Measurements from ENCODE around the gene TMEM54.

TMEM54 gene

DNA sequence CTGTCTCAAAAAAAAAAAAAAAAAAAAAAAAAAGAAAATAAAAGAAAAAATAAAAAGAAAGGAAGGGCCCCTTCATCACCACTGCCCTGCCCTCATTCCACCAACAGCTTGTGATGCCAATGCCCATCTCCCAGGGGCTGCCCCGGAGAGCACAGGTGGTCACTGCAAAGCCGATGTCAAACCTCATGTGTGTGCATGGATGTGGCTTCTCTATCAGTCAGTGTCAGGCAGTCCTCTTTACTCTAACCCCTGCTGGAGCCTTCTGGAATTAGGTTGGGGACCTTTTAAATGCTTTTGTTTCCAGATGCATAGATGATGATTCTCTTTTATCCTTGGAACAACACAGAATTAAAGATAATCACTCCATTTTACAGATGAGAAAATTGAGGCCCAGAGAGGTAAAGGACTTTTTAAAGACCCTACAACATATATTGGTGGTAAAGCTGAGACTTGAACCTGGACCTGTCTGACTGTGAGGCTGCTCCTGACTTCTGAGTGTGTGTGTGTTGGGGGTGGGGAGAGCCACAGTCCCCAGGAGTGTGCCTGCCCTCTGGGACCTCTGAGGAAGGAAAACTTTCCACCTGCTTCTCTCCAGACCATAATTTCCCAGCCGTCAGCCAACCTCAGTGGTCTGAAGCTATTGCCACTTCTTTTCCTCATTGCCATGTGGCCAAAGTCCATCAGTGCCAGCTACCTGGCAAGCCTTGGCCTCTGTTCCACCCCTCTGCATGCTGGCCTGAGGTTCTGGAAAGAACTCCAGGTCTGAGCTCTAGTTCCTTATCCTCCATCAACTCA, 3.0 kb upstream of the TMEM54 start:
- TF ChIP-seq GATA3 (IDR thresholded peaks at IDR 0.05; ENCODE audit: low read depth, low read length) (no peak), GATA2 (IDR thresholded peaks at IDR 0.05; ENCODE audit: low read depth, low read length) (no peak)

DNA sequence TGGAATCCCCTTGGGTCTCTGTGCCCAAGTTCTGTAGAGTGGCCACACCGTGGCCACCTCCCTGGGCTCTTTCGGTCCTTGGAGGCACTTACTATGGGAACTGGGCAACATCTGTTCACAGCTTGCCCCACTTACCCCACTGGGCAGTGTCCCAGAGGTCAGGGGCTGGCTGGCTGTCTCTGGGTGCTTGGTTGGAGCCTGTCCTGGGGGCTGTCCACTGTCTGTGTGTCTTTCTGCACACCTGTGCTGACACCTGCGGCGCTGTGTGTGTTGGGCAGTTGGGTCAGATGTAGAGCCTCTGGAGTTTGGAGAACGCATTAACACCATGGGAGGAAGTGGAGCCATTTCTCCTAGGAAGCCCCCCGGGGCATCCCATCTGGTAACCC, 1.3 kb upstream of the TMEM54 start:
- no peak for TF ChIP-seq GATA2 (IDR thresholded peaks at IDR 0.05; ENCODE audit: low read depth, low read length)
- TF ChIP-seq GATA3 (IDR thresholded peaks at IDR 0.05; ENCODE audit: low read depth, low read length), result no peak

DNA sequence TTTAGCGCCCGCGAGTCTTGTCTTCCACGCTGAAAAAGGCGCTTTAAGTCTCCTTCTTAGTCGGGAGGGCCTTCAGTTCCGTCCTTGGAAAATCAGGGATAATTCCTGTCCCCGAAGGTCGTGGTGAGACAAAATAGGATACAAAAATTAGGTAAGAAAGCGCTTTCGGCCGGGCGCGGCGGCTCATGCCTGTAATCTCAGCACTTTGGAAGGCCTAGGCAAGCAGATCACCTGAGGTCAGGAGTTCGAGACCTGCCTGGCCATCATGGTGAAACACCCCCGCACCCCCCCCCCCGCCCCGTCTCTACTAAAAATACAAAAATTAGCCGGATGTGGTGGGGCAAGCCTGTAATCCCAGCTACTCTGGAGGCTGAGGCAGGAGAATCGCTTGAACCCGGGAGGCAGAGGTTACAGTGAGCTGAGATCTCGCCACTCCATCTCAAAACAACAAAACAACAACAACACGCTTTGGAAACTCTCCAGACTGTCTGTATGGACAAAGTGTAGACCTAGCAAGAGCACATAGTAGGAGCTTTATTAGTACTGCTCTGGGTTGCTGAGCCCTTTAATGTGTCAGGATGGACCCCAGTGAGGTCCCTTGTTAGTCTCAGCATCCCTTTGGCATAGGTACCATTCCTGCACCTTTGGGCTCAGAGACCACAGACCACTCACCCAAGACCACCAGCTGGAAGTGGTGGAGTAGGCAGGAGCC, 790 bp upstream of the TMEM54 start:
- TF ChIP-seq GATA2 (IDR thresholded peaks at IDR 0.05; ENCODE audit: low read depth, low read length) (no peak), GATA3 (IDR thresholded peaks at IDR 0.05; ENCODE audit: low read depth, low read length) (no peak)

DNA sequence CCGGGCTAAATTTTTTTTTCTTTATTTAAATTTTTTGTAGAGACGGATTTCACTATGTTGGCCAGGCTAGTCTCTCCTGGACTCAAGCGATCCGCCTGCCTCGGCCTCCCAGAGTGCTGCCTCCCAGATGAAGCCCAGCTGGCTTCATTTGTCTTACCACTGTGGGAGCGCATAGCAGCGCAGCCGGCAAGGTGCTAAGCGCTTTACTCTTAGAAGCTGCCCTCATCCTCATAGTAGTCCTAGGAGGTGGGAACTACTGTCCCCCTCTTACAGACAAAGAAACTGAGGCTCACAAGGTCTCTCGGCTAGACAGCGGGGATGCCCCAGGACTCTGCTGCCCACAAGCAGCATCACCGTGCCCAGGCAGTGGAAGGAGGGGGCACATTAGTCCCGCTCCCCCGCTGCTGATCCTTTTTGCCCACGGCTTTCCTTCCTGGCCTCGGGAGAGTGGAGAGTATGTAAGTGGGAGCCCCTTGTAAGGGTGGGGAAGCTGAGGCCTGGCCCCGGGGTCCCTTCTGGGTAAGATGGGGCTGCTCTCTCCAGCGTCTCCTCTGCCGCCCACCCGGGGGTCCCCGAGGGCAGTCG, 726 bp downstream of the TMEM54 start:
- TF ChIP-seq GATA3 (IDR thresholded peaks at IDR 0.05; ENCODE audit: low read depth, low read length) (no peak), GATA2 (IDR thresholded peaks at IDR 0.05; ENCODE audit: low read depth, low read length) (no peak)

DNA sequence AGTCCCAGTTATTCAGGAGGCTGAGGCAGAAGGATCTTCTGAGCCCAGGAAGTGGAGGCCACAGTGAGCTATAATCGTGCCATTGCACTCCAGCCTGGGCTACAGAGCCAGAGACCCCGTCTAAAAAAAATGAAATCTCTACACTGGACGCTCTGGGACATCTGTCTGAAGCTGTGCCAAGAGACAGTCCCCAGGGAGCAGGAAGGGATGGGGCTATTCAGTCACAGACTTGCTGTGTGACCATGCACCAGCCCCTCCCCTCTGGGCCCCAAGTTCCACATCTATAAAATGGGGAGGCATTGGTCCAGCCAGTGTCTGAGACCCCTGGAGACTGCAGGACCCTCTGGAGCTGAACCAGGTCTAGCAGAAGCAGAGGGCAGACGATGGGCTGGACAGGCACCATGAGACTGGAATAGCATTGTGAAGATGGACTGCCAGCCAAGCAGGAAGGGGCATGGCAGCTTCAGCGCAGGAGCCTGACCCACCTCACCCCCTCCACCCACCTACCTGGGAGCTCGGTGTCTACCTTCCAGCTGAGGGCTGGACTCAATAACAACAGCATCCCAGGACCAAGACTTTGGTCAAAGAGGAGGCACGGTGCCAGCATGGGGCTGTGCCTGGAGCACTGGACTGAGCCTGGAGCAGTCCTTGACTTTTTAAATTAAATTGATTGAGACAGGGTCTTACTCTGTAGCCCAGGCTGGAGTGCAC, 1.4 kb downstream of the TMEM54 start:
- TF ChIP-seq GATA2 (IDR thresholded peaks at IDR 0.05; ENCODE audit: low read depth, low read length) (no peak), GATA3 (IDR thresholded peaks at IDR 0.05; ENCODE audit: low read depth, low read length) (no peak)

DNA sequence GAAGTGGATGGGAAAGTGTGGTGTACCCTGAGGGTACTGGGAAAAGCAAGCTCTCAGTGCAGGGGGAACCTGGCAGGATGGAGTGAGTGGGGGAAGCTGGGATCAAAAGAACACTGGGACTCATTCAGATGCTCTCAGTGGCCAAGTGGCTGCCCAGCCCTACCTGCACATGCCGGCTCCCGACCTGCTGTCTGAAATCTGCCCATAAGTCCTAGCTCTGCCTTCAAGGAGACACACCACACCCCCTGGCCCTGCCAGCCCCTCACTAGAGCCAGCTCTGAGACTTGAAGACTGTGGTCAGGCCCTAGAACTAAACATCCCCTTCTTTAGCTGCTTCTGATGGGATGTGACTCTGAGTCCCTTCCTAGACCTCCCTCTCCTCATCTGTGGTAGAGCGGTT, 2.2 kb downstream of the TMEM54 start:
- TF ChIP-seq GATA2 (IDR thresholded peaks at IDR 0.05; ENCODE audit: low read depth, low read length) (no peak), GATA3 (IDR thresholded peaks at IDR 0.05; ENCODE audit: low read depth, low read length) (no peak)

DNA sequence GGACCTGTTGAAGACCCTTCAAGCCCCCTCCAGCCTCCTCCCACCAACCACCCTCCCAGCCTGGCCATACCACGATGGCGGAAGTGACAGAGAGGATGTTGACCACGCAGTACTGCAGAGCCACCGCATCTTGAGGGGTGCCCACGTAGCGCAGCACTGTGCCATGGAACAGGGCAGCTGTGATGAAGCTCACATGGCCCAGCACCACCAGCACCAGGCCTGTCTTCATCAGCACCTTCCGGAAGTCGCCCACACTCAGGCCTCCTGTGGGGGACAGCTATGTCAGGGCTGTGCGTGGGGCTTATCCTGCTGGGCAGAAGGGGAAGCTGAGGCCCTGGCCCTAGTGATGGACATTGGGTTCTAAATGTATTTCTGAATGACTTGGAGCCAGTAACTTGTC, 3.1 kb downstream of the TMEM54 start:
- TF ChIP-seq GATA2 (IDR thresholded peaks at IDR 0.05; ENCODE audit: low read depth, low read length), result no peak
- no peak for TF ChIP-seq GATA3 (IDR thresholded peaks at IDR 0.05; ENCODE audit: low read depth, low read length)

DNA sequence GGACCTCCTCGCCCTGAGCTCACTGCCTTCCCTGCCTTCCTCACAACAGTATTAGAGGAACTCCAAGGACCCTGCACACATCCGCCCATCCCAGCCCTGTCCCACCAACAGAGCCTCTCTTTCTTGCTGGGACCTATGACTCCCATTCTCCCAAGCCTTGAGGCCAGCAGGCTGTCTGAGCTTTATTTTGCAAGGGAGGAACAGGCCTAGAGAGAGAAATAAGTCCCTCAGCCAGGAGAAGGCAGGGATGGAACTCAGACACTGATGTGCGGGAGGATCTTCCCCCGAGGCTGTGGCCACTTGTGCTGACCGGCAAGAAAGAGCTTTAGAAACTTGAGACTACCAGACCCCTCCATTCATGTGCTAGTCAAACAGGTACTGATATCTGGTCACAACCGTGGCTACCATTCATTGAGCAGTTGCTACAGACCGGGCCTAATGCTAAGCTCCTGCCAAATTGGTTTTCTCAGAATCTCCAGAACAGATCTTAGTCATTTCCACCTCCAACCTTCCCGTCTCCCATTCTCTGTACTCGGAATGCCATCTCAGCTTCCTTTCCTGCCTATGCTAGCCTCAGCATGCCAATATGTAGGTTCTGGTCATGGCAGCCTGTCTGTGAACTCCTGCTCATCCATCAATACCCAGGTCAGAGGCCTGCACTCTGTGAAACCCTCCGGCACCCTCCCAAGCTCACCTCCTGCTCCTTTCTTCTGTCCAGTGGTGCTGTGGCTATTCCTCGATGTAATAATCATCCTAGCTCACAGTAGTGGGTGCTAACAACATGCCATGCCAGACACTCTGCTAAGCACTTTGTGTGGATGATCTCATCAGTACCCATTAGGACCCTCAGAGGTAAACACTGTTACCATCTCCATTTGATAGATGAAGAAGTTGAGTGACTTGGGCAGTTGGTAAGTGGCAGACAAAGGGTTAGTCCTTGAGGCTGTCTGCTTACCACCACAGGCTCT, 3.8 kb downstream of the TMEM54 start:
- no peak for TF ChIP-seq GATA3 (IDR thresholded peaks at IDR 0.05; ENCODE audit: low read depth, low read length)
- no peak for TF ChIP-seq GATA2 (IDR thresholded peaks at IDR 0.05; ENCODE audit: low read depth, low read length)

DNA sequence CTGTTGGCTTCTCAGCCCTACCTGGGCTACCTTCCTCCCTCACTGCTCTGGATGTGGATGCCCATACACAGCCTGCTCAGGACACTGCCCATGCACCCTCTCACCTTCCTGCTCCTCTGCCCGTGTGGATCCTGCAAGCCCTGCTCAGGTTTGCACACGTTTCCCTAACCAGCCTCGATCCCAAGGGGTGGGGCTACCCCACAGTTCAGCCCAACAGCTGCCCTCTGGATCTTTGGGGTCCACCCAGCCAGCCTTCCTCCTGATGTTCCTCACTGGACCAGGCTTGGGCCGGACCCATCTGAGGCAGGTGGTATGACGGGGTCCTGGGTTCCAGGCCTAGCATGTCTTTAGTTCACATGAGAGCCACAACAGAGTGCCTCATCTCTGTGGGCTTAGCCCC, 4.7 kb downstream of the TMEM54 start:
- no peak for TF ChIP-seq GATA2 (IDR thresholded peaks at IDR 0.05; ENCODE audit: low read depth, low read length)
- TF ChIP-seq GATA3 (IDR thresholded peaks at IDR 0.05; ENCODE audit: low read depth, low read length), result no peak

DNA sequence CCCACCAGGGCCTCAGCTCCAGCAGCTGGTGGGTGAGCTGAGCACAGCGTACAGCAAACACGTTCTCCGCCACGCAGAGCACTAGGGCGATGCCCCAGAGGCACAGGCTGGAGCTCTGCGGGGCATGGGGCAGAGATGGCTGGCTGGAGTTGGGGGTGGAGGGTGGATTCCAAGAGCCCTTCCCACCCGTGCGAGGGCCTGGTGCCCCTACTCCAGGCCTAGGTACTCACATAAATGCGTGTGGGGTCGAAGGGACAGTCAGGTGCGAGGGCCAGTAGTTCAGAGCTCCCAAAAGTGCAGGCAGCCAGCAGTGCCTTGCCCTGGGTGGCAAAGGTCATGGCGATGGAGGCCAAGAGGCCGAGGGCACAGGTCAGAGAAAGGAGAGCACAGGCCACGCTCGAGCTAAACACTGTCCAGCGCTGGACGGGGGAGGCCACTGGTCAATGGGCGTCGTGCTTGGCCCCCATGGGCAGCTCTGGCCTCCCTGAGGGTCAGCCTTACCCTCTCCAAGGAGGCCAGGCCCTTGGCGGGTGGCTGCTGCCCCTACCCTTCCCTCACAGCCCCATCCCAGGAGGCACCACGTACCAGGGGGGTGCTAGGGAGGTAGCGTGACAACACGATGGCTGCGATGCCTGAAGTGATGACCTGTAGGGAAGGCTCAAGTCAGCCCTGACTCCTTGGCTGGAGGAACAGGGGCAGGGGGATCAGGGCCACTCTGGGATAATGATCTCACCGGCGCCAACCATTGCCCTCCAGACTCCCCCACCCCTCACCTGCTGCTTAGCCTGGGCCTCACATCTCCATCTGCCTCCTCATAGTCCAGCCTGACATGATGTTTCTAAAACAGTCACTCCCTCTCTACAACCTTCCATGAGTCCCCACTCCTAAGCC, 5.6 kb downstream of the TMEM54 start:
- TF ChIP-seq GATA2 (IDR thresholded peaks at IDR 0.05; ENCODE audit: low read depth, low read length) (no peak), GATA3 (IDR thresholded peaks at IDR 0.05; ENCODE audit: low read depth, low read length) (no peak)

DNA sequence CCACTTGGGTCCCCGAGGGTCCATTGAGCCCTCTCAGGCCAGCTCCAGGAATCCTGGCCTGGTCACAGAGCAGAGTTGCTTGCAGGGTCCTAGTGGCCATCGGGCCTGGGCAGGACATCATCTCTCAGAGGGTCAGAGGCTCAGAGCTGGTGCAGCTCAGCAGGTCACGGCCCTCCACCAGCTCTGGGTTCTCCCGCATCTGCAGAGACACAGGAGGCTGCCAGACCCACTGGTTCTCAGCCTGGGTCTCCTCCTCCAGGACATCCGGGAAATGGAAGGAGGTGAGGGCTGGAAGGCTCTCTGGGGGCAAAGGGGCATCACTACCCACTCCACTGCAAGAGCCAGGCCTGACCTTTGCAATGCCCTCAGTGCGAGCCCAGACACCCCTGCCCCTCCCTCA, 6.5 kb downstream of the TMEM54 start:
- TF ChIP-seq GATA3 (IDR thresholded peaks at IDR 0.05; ENCODE audit: low read depth, low read length), result no peak
- no peak for TF ChIP-seq GATA2 (IDR thresholded peaks at IDR 0.05; ENCODE audit: low read depth, low read length)

DNA sequence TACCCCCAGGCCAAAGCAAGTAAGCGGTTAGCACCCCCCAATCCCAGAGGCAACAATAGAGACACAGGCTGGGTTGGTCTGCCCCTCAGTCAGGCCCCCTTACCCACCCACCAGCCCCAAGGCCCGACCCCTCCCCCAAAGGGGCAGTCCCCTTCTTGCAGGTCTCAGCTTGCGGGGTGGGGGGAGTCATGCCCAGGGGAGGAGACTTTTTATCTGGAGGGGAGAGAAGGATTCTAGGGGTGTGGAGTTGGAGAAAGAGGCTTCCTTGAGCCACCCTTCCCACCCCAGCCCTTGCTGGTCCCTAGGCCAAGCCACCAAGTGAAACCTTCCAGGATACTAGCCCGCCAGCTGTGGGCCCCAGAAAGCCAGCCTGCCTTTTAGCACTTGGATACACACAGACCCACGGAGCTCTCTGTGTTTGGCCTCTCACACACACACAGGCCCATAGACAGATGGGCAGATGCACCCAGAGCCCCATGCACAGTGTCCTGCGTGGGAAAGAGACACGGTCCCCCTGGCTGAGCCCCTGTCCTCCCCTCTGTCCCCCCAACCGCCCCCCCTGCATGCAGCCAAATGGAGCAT, 7.1 kb downstream of the TMEM54 start:
- no peak for TF ChIP-seq GATA2 (IDR thresholded peaks at IDR 0.05; ENCODE audit: low read depth, low read length)
- no peak for TF ChIP-seq GATA3 (IDR thresholded peaks at IDR 0.05; ENCODE audit: low read depth, low read length)

All from SH-SY5Y (cell line).